GM23338 (cell line): ENCODE measurements around the gene KCNIP1.

Experiments used
- CTCF ChIP-seq, 2 experiments: fragments of 200-600 bp in 1 of 2; sonication (generic) in 1 of 2; conservative IDR thresholded peaks; 2 replicates each; pipeline versions ENCODE4 v1.5.1 to v1.6.1; 2016 to 2017; ENCODE audit warnings: antibody characterized with exemption in 2 of 2, low read depth in 2 of 2, mild to moderate bottlenecking in 2 of 2, moderate library complexity in 1 of 2
- EZH2 ChIP-seq: fragments of 200-600 bp; sonication (generic); IDR thresholded peaks from one replicate; pipeline ENCODE4 v1.8.0; 2017; ENCODE audit warnings: antibody characterized with exemption, mild to moderate bottlenecking, low read depth; ENCODE audit not compliant: unreplicated experiment
- JUNB ChIP-seq: IDR thresholded peaks from one replicate; pipeline ENCODE4 v1.6.1; 2016; ENCODE audit warnings: antibody characterized with exemption; ENCODE audit not compliant: unreplicated experiment
- POLR2AphosphoS5 ChIP-seq: IDR thresholded peaks from 2 replicates; pipeline ENCODE4 v1.6.1; 2016; ENCODE audit warnings: antibody characterized with exemption, low read depth
- REST ChIP-seq: IDR thresholded peaks from one replicate; pipeline ENCODE4 v1.6.1; 2018; ENCODE audit warnings: antibody characterized with exemption; ENCODE audit not compliant: unreplicated experiment
- ZNF114 ChIP-seq: fragments of 250-450 bp; sonication (Bioruptor Pico); IDR thresholded peaks from 2 replicates; pipeline ENCODE4 v1.5.0; 2020; ENCODE audit warnings: mild to moderate bottlenecking, moderate library complexity

- TF ChIP-seq JUNB (no peak), CTCF (conservative IDR thresholded peaks at IDR 0.05; ENCODE audit: low read depth in 2 of 2) (no peak), POLR2AphosphoS5 (no peak), REST (no peak), ZNF114 (CRISPR knock-in tag) (no peak), EZH2 (no peak)
Measured at GRCh38 chr5:170639221-170639925, 135.6 kb downstream of the KCNIP1 start.
